ENCODE measurements around the gene NXPH2.
"Not testable (repeated sequence)": the region's sequence is repeated elsewhere in the genome, so short reads cannot be mapped to it uniquely, and the experiment has no call there.

DNA sequence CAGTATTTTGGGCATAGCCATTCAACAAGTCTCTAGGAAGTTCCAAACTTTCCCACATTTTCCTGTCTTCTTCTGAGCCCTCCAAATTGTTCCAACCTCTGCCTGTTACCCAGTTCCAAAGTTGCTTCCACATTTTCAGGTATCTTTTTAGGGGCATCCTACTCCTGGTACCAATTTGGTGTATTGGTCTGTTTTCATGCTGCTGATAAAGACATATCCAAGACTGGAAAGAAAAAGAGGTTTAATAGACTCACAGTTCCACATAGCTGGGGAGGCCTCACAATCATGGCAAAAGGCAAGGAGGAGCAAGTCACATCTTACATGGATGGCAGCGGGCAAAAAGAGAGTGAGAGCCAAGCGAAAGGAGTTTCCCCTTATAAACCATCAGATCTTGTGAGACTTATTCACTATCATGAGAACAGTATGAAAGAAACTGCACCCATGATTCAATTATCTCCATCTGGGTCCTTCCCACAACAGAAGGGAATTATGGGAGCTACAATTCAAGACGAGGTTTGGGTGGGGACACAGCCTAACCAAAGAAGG is 43.1 kb downstream of the NXPH2 start:
- not testable (repeated sequence) for TF ChIP-seq POLR2A (IDR thresholded peaks at IDR 0.05)
- TF ChIP-seq, protein P1, sequence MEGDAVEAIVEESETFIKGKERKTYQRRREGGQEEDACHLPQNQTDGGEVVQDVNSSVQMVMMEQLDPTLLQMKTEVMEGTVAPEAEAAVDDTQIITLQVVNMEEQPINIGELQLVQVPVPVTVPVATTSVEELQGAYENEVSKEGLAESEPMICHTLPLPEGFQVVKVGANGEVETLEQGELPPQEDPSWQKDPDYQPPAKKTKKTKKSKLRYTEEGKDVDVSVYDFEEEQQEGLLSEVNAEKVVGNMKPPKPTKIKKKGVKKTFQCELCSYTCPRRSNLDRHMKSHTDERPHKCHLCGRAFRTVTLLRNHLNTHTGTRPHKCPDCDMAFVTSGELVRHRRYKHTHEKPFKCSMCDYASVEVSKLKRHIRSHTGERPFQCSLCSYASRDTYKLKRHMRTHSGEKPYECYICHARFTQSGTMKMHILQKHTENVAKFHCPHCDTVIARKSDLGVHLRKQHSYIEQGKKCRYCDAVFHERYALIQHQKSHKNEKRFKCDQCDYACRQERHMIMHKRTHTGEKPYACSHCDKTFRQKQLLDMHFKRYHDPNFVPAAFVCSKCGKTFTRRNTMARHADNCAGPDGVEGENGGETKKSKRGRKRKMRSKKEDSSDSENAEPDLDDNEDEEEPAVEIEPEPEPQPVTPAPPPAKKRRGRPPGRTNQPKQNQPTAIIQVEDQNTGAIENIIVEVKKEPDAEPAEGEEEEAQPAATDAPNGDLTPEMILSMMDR (IDR thresholded peaks at IDR 0.05 in 8 of 11, conservative IDR thresholded peaks at IDR 0.05 in 3 of 11): not testable (repeated sequence)

Data from spleen (tissue), 7 donors.